ENCODE measurements around the gene CCDC77.

The CCDC77 gene

GRCh38 chr12:457676-458075 is 56.2 kb downstream of the CCDC77 start:
- no peak for TF ChIP-seq CTCF (IDR thresholded peaks at IDR 0.05; ENCODE audit: low read depth, low read length)
- H3K27me3 ChIP-seq, result peaks cover 27% of the 10 kb centered on the region
- H3K4me1 ChIP-seq, result no peaks in the 10 kb centered on the region
- DNase-seq, result no peak
- H3K4me3 ChIP-seq (ENCODE audit: low read depth, low read length), result no peak overlapping the region
- peaks cover 5% of the 10 kb centered on the region for H3K9me3 ChIP-seq
- no peaks in the 10 kb centered on the region for H3K36me3 ChIP-seq

DNA sequence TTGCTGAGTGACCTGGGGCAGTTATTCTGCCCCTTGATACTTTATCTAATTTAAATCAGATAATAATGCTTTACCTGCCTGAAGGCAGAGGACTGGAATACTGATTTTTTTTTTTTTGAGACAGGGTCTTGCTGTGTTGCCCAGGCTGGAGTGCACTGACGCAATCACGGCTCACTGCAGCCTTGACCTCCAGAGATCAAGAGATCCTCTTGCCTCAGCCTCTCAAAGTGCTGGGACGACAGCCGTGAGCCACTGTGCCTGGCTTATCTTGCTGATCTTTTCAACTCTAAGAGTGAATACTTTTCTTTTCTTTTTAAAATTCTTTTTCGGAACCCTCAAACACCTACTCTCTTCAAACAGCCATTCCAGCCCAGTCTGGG is 57.6 kb downstream of the CCDC77 start:
- H3K36me3 ChIP-seq, result no peaks in the 10 kb centered on the region
- DNase-seq, result no peak
- no peak for TF ChIP-seq CTCF (IDR thresholded peaks at IDR 0.05; ENCODE audit: low read depth, low read length)
- no peaks in the 10 kb centered on the region for H3K4me1 ChIP-seq
- H3K27me3 ChIP-seq, result peaks cover 27% of the 10 kb centered on the region
- no peak overlapping the region for H3K4me3 ChIP-seq (ENCODE audit: low read depth, low read length)
- peaks cover 5% of the 10 kb centered on the region for H3K9me3 ChIP-seq

DNA sequence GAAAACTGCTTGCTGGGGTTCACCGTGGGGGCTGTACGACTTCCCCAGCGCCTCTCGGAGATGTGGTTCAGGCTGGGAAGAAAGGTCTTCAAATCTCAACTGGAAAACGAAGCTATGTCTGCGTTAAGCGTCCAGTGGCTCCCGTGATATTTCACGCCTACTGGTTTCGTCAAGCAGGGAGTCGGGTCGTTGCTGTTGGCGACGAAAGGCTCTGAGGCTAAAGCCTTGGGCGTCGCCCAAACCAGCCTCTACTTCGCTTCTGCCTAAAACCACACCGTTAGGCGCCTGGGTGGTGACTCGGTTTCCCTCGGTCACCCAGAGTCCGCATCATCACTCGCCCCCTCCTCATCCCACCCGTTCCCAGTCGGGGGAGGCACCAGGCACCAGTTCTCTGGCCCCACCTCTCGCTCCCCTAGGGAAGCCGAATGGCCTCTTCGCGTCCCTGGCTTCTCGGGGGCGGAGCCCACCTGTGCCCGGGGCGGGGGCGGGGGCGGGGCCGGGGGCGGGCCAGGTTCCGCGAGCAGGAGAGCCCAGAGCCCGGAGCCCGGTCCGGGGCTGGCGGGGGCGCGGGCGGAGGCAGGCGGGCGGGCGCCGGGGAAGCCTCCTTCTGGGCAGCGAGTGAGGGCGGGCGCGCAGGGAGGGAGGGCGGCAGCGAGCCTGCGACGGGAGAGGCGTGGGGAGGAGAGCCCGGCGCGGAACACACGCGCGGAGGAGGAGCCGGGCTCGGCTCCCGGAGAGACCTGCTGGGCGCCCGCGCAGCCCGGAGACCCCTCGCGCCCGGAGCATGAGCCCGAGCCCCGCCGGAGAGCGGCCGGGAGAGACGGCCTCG is 58.2 kb downstream of the CCDC77 start, which contains the start of gene B4GALNT3:
B4GALNT3 (plus strand) TSS at position 510 of the 829 bp plus-strand sequence. CDS start 438 bp downstream, outside the sequence.
- peak; percentile 51 for DNase-seq
- Histone ChIP-seq H3K36me3 (no peaks in the 10 kb centered on the region), H3K9me3 (peaks cover 5% of the 10 kb centered on the region), H3K27me3 (peaks cover 27% of the 10 kb centered on the region), H3K4me3 (ENCODE audit: low read depth, low read length) (peak within 1 kb of the TSS; percentile 49), H3K4me1 (no peaks in the 10 kb centered on the region)
- no peak for TF ChIP-seq CTCF (IDR thresholded peaks at IDR 0.05; ENCODE audit: low read depth, low read length)

GRCh38 chr12:460261-461230 is 59.1 kb downstream of the CCDC77 start:
- peaks cover 5% of the 10 kb centered on the region for H3K9me3 ChIP-seq
- H3K36me3 ChIP-seq, result no peaks in the 10 kb centered on the region
- H3K27me3 ChIP-seq, result peaks cover 27% of the 10 kb centered on the region
- H3K4me3 ChIP-seq (ENCODE audit: low read depth, low read length), result peak overlapping the region; percentile 39
- no peaks in the 10 kb centered on the region for H3K4me1 ChIP-seq
- no peak for TF ChIP-seq CTCF (IDR thresholded peaks at IDR 0.05; ENCODE audit: low read depth, low read length)
- DNase-seq, result peak; percentile 26

- H3K36me3 ChIP-seq, result no peaks in the 10 kb centered on the region
- H3K4me1 ChIP-seq, result no peaks in the 10 kb centered on the region
- peaks cover 5% of the 10 kb centered on the region for H3K9me3 ChIP-seq
- peaks cover 27% of the 10 kb centered on the region for H3K27me3 ChIP-seq
- DNase-seq, result no peak
- H3K4me3 ChIP-seq (ENCODE audit: low read depth, low read length), result no peak overlapping the region
- TF ChIP-seq CTCF (IDR thresholded peaks at IDR 0.05; ENCODE audit: low read depth, low read length), result no peak
Measured at GRCh38 chr12:461425-461824, 60.0 kb downstream of the CCDC77 start.
